Cardiac muscle cell (in vitro differentiated cells and primary cell): Measurements from ENCODE around the gene ALX4. TPM values are rescaled to one million over a fixed set of nuclear protein-coding genes. Genes with fewer than 3 reads are reported as not detected.

Source experiments
- DNase-seq, 2 donors: peaks; one replicate each; pipeline versions ENCODE4 v3.0.0 to v3.0.0-alpha.2; 2010 to 2017; ENCODE audit warnings: low read depth in 1 of 2, low spot score in 1 of 2
- H3K27ac ChIP-seq: fragments of 200-600 bp; sonication (generic); 2 replicates; pipeline ENCODE4 v1.5.1; 2016
- H3K27me3 ChIP-seq: fragments of 200-600 bp; sonication (generic); 2 replicates; pipeline ENCODE4 v1.6.0; 2016; ENCODE audit warnings: control low read depth
- H3K36me3 ChIP-seq: fragments of 200-600 bp; sonication (generic); 2 replicates; pipeline ENCODE4 v1.5.1; 2016; ENCODE audit warnings: control low read depth
- H3K4me1 ChIP-seq: fragments of 200-600 bp; sonication (generic); 2 replicates; pipeline ENCODE4 v1.8.1; 2017; ENCODE audit warnings: low read depth, mild to moderate bottlenecking, mixed run types
- H3K4me3 ChIP-seq: fragments of 200-600 bp; sonication (generic); 2 replicates; pipeline ENCODE4 v1.5.1; 2016; ENCODE audit warnings: mild to moderate bottlenecking
- H3K9me3 ChIP-seq: fragments of 200-600 bp; sonication (generic); 2 replicates; pipeline ENCODE4 v1.5.1; 2017; ENCODE audit warnings: low read depth, mild to moderate bottlenecking, control low read depth
- polyA plus RNA-seq: library from polyadenylated mRNA; unstranded; fragments of >200 nt; fragmentation: Nextera tagmentation; extraction: Ambion mirVana; gene quantifications from 2 replicates; pipeline ENCODE4 v1.2.1, GENCODE V29; 2016
- total RNA-seq: library from RNA; depleted of rRNA; stranded (reverse); fragments of >200 nt; gene quantifications from 2 replicates; pipeline ENCODE4 v1.2.3, GENCODE V29; 2016
- TF ChIP-seq, protein P1 (sequence below): IDR thresholded peaks from 2 replicates; pipeline ENCODE4 v1.5.1; 2012; ENCODE audit warnings: low read depth, mild to moderate bottlenecking, low read length

The ALX4 gene
- total and polyA plus RNA-seq, 2 experiments from 2014 or later, result 0.15 TPM; not detected in 1

DNA sequence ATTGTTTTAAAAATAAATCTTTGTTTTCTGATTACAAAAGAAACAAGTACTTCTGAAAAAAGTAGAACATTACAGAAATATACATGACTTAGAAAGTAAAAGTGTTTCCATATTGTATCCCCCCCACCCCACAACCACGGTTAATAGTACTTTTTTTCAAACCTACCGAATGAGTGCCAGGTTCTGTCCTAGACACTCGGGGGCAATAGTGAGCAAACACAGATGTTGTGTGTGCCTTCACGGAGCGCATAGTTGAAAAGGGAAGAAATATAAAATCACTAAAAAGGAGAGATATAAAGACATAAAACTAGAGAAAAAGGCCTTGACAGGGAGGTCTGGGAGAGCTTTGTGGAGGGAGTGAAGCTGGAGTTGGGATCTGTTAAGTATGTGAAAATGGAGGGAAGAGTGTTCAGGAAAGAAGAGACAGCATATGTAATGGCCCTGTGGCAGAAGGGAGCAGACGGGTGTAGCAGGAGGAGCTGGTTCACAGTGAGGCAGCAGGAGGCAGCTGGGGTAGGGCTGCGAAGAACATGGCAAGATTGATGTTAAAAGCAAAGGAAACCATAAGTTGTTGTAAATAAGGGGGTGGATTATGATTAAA, 42.1 kb upstream of the ALX4 start:
- no peaks in the 10 kb centered on the region for H3K9me3 ChIP-seq
- no peaks in the 10 kb centered on the region for H3K4me1 ChIP-seq
- DNase-seq, result no peak
- TF ChIP-seq, protein P1, sequence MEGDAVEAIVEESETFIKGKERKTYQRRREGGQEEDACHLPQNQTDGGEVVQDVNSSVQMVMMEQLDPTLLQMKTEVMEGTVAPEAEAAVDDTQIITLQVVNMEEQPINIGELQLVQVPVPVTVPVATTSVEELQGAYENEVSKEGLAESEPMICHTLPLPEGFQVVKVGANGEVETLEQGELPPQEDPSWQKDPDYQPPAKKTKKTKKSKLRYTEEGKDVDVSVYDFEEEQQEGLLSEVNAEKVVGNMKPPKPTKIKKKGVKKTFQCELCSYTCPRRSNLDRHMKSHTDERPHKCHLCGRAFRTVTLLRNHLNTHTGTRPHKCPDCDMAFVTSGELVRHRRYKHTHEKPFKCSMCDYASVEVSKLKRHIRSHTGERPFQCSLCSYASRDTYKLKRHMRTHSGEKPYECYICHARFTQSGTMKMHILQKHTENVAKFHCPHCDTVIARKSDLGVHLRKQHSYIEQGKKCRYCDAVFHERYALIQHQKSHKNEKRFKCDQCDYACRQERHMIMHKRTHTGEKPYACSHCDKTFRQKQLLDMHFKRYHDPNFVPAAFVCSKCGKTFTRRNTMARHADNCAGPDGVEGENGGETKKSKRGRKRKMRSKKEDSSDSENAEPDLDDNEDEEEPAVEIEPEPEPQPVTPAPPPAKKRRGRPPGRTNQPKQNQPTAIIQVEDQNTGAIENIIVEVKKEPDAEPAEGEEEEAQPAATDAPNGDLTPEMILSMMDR, result peak; percentile 13
- H3K27ac ChIP-seq, result no peak overlapping the region
- no peak overlapping the region for H3K4me3 ChIP-seq
- no peaks in the 10 kb centered on the region for H3K27me3 ChIP-seq
- H3K36me3 ChIP-seq, result no peaks in the 10 kb centered on the region

- TF ChIP-seq, protein P1, result no peak
- Histone ChIP-seq H3K4me1 (no peaks in the 10 kb centered on the region), H3K9me3 (no peaks in the 10 kb centered on the region), H3K4me3 (no peak overlapping the region), H3K27me3 (no peaks in the 10 kb centered on the region), H3K27ac (no peak overlapping the region), H3K36me3 (no peaks in the 10 kb centered on the region)
- DNase-seq, result no peak
These were observed 41.2 kb upstream of the ALX4 start for GRCh38 chr11:44351006-44351660.

- peaks cover 2% of the 10 kb centered on the region for H3K27me3 ChIP-seq
- H3K4me3 ChIP-seq, result no peak overlapping the region
- TF ChIP-seq, protein P1, result no peak
- no peak overlapping the region for H3K27ac ChIP-seq
- H3K4me1 ChIP-seq, result no peaks in the 10 kb centered on the region
- H3K9me3 ChIP-seq, result no peaks in the 10 kb centered on the region
- DNase-seq, result no peak
- H3K36me3 ChIP-seq, result no peaks in the 10 kb centered on the region
These were observed 39.4 kb upstream of the ALX4 start for GRCh38 chr11:44349328-44349727.

DNA sequence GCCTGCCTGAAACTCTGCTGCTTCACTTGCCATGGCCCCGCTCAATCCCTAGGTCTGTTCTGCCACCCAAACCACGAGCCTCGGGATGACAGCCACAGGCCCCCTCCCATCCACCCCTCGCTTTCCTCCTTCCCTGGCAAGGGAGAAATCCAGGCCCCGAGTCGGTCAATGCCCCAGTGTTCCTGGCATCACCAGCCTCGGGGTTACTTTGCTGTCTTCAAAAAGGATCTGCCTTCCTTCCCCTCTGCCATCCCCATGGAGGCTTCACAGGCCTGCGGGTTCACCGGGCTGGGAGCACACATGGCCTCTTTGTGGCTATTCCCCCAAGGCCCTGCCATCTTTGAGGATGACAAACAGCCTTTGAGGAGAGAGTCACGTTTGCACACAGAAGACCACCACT, 38.8 kb upstream of the ALX4 start:
- no peaks in the 10 kb centered on the region for H3K36me3 ChIP-seq
- H3K4me3 ChIP-seq, result no peak overlapping the region
- no peak overlapping the region for H3K27ac ChIP-seq
- no peak for DNase-seq
- no peaks in the 10 kb centered on the region for H3K9me3 ChIP-seq
- TF ChIP-seq, protein P1, result no peak
- H3K4me1 ChIP-seq, result no peaks in the 10 kb centered on the region
- peaks cover 2% of the 10 kb centered on the region for H3K27me3 ChIP-seq

GRCh38 chr11:44348114-44348513, 38.2 kb upstream of the ALX4 start:
- TF ChIP-seq, protein P1, result no peak
- Histone ChIP-seq H3K4me1 (no peaks in the 10 kb centered on the region), H3K27me3 (peaks cover 2% of the 10 kb centered on the region), H3K9me3 (no peaks in the 10 kb centered on the region), H3K36me3 (no peaks in the 10 kb centered on the region), H3K4me3 (no peak overlapping the region), H3K27ac (no peak overlapping the region)
- DNase-seq, result no peak
